ENCODE results near the gene KLHL7.

- no peak for TF ChIP-seq POLR2A (IDR thresholded peaks at IDR 0.05; ENCODE audit: low read depth)
- TF ChIP-seq, protein P1, sequence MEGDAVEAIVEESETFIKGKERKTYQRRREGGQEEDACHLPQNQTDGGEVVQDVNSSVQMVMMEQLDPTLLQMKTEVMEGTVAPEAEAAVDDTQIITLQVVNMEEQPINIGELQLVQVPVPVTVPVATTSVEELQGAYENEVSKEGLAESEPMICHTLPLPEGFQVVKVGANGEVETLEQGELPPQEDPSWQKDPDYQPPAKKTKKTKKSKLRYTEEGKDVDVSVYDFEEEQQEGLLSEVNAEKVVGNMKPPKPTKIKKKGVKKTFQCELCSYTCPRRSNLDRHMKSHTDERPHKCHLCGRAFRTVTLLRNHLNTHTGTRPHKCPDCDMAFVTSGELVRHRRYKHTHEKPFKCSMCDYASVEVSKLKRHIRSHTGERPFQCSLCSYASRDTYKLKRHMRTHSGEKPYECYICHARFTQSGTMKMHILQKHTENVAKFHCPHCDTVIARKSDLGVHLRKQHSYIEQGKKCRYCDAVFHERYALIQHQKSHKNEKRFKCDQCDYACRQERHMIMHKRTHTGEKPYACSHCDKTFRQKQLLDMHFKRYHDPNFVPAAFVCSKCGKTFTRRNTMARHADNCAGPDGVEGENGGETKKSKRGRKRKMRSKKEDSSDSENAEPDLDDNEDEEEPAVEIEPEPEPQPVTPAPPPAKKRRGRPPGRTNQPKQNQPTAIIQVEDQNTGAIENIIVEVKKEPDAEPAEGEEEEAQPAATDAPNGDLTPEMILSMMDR (IDR thresholded peaks at IDR 0.05) = no peak
Observed at GRCh38 chr7:23200331-23200730, 94.7 kb downstream of the KLHL7 start.
